WTC11 (cell line): ENCODE data around the gene TMEM43.

Experiments used
- E2F5 ChIP-seq: sonication (generic); formaldehyde crosslinking; IDR thresholded peaks from 2 replicates; pipeline ENCODE4 v1.8.1; 2022; ENCODE audit warnings: mild to moderate bottlenecking, moderate library complexity, missing genetic modification reagents
- FOXK1 ChIP-seq: sonication (generic); formaldehyde crosslinking; IDR thresholded peaks from 2 replicates; pipeline ENCODE4 v1.8.0; 2022; ENCODE audit warnings: mild to moderate bottlenecking, moderate library complexity, missing genetic modification reagents
- GABPB1 ChIP-seq: sonication (generic); formaldehyde crosslinking; IDR thresholded peaks from 2 replicates; pipeline ENCODE4 v1.8.1; 2023; ENCODE audit warnings: mild to moderate bottlenecking, missing genetic modification reagents
- HMGXB4 ChIP-seq: sonication (generic); formaldehyde crosslinking; IDR thresholded peaks from 2 replicates; pipeline ENCODE4 v1.8.1; 2023; ENCODE audit warnings: mild to moderate bottlenecking, moderate library complexity, missing genetic modification reagents
- SMAD4 ChIP-seq: sonication (generic); formaldehyde crosslinking; IDR thresholded peaks from 2 replicates; pipeline ENCODE4 v1.8.0; 2022; ENCODE audit warnings: mild to moderate bottlenecking, missing genetic modification reagents
- TEAD4 ChIP-seq: sonication (generic); formaldehyde crosslinking; IDR thresholded peaks from 2 replicates; pipeline ENCODE4 v1.8.0; 2022; ENCODE audit warnings: mild to moderate bottlenecking, missing genetic modification reagents
- TF ChIP-seq, protein P1 (sequence below): fragments of 200-600 bp; IDR thresholded peaks from 2 replicates; pipeline ENCODE4 v1.8.0; 2022; ENCODE audit warnings: antibody characterized with exemption
- TF ChIP-seq, protein P2 (sequence below): sonication (generic); formaldehyde crosslinking; IDR thresholded peaks from 2 replicates; pipeline ENCODE4 v1.8.1; 2022; ENCODE audit warnings: missing genetic modification reagents, borderline replicate concordance

- TF ChIP-seq, protein P1, sequence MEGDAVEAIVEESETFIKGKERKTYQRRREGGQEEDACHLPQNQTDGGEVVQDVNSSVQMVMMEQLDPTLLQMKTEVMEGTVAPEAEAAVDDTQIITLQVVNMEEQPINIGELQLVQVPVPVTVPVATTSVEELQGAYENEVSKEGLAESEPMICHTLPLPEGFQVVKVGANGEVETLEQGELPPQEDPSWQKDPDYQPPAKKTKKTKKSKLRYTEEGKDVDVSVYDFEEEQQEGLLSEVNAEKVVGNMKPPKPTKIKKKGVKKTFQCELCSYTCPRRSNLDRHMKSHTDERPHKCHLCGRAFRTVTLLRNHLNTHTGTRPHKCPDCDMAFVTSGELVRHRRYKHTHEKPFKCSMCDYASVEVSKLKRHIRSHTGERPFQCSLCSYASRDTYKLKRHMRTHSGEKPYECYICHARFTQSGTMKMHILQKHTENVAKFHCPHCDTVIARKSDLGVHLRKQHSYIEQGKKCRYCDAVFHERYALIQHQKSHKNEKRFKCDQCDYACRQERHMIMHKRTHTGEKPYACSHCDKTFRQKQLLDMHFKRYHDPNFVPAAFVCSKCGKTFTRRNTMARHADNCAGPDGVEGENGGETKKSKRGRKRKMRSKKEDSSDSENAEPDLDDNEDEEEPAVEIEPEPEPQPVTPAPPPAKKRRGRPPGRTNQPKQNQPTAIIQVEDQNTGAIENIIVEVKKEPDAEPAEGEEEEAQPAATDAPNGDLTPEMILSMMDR, result no peak
- TF ChIP-seq TEAD4 (no peak), FOXK1 (CRISPR knock-in tag) (no peak), E2F5 (CRISPR knock-in tag) (no peak), GABPB1 (CRISPR knock-in tag) (no peak), SMAD4 (CRISPR knock-in tag) (no peak), HMGXB4 (CRISPR knock-in tag) (no peak)
- TF ChIP-seq, protein P2, sequence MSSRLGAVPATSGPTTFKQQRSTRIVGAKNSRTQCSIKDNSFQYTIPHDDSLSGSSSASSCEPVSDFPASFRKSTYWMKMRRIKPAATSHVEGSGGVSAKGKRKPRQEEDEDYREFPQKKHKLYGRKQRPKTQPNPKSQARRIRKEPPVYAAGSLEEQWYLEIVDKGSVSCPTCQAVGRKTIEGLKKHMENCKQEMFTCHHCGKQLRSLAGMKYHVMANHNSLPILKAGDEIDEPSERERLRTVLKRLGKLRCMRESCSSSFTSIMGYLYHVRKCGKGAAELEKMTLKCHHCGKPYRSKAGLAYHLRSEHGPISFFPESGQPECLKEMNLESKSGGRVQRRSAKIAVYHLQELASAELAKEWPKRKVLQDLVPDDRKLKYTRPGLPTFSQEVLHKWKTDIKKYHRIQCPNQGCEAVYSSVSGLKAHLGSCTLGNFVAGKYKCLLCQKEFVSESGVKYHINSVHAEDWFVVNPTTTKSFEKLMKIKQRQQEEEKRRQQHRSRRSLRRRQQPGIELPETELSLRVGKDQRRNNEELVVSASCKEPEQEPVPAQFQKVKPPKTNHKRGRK, result no peak
Observed at GRCh38 chr3:14135581-14135980, 10.7 kb downstream of the TMEM43 start.
